ENCODE measurements around the gene CACNA1B.

The CACNA1B gene

DNA sequence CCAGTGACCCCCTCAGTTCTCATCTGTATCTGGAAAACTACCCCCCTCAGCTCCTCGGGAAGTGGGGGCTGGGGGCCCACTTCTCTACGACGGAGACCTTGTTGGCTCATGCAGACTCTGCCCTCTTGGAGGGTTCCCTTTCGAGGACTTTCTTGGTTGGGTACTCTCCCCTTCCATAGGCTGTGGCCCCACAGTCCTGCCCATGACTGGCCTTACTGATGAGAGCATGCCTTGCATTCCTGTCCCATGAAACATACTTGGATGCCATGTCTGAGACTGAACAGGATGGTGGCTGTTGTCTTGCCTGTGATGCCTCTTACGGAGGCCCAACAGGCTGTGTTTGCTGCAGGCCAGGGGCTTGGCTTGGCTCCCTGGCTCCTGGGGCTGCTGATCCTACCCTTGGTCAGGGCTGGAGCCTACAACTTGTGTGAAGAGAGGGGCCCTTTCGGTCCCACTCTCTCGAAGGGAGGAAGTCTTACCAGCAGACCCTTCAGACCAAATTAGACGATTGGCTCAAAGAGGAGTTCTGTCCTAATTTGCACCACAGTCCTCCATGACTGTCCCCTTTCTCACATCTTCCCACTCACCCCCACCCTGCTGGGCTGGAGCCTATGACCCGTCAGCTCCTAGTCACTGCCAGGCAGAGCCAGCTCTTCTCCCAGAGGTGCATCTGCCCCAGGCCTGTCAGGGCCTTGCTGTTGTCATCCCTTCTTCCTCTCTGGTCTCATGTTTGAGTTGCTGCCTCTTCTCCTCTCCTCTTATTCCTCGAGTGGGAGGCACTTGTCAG is 109.9 kb downstream of the CACNA1B start:
- H3K4me3 ChIP-seq (ENCODE audit: low read depth, low read length): no peak overlapping the region
- DNase-seq (ENCODE audit: low read depth): no peak
- TF ChIP-seq, protein P1, sequence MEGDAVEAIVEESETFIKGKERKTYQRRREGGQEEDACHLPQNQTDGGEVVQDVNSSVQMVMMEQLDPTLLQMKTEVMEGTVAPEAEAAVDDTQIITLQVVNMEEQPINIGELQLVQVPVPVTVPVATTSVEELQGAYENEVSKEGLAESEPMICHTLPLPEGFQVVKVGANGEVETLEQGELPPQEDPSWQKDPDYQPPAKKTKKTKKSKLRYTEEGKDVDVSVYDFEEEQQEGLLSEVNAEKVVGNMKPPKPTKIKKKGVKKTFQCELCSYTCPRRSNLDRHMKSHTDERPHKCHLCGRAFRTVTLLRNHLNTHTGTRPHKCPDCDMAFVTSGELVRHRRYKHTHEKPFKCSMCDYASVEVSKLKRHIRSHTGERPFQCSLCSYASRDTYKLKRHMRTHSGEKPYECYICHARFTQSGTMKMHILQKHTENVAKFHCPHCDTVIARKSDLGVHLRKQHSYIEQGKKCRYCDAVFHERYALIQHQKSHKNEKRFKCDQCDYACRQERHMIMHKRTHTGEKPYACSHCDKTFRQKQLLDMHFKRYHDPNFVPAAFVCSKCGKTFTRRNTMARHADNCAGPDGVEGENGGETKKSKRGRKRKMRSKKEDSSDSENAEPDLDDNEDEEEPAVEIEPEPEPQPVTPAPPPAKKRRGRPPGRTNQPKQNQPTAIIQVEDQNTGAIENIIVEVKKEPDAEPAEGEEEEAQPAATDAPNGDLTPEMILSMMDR (conservative IDR thresholded peaks at IDR 0.05; ENCODE audit: low read depth, low read length): no peak

DNA sequence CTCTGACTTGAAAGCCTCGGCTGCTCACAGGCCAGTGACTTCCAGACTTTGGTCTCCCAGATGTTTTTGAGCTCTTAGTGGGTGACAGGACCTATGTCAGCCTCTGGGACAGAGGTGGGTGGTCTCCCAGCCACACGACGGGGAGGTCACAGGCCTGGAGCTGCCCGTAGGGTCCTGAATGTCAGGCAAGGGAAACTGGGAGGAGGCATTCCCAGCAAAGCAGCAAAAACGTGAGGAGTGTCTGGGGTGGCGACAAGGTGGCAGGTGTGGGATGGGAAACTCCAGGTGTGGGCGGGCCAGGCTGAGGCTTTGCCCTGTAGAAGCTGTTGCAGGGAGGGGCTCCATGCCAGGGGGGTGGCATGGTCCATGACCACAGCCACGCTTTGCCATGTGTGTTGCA is 110.5 kb downstream of the CACNA1B start:
- H3K4me3 ChIP-seq (ENCODE audit: low read depth, low read length): no peak overlapping the region
- TF ChIP-seq, protein P1 (conservative IDR thresholded peaks at IDR 0.05; ENCODE audit: low read depth, low read length): no peak
- no peak for DNase-seq (ENCODE audit: low read depth)

DNA sequence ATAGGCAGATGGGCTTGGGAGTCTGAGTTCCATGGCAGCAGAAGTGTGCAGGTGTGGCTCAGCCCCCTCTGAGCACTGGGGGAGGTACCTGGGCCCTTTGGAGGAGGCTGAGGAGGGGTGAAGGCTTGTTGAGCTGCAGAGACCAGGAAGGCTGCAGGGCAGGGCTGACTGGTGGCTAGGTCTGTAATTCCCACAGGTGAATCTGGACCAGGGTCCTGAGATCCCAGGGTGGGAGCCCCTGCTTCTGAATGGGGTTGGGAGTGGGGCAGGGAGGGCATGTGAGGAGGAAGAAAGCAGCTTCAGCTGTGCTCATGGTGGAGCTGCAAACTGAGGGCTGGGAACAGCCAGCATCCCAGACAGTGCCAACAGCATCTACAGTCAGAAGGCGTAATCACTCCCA is 111.1 kb downstream of the CACNA1B start:
- H3K4me3 ChIP-seq (ENCODE audit: low read depth, low read length): no peak overlapping the region
- TF ChIP-seq, protein P1 (conservative IDR thresholded peaks at IDR 0.05; ENCODE audit: low read depth, low read length): no peak
- DNase-seq (ENCODE audit: low read depth): no peak

DNA sequence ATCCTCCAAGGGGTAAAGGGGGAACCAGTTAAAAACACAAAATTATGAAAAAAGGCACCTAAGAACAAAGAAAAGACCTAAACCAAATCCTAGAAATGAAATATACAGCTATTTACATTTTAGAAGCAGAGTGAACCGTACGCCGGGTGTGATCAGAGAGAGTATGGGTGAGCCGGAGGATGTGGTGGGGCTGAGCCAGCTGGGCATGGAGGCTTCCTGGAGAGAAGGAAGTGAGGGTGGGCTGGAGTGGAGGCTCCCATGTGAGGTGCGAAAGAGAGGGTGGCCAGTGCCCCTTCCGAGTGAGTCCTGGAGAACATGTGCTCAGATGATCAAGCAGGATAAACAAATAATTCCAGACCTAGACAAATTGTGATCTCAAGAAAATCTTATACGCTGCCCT is 111.6 kb downstream of the CACNA1B start:
- H3K4me3 ChIP-seq (ENCODE audit: low read depth, low read length): no peak overlapping the region
- TF ChIP-seq, protein P1 (conservative IDR thresholded peaks at IDR 0.05; ENCODE audit: low read depth, low read length): no peak
- no peak for DNase-seq (ENCODE audit: low read depth)

DNA sequence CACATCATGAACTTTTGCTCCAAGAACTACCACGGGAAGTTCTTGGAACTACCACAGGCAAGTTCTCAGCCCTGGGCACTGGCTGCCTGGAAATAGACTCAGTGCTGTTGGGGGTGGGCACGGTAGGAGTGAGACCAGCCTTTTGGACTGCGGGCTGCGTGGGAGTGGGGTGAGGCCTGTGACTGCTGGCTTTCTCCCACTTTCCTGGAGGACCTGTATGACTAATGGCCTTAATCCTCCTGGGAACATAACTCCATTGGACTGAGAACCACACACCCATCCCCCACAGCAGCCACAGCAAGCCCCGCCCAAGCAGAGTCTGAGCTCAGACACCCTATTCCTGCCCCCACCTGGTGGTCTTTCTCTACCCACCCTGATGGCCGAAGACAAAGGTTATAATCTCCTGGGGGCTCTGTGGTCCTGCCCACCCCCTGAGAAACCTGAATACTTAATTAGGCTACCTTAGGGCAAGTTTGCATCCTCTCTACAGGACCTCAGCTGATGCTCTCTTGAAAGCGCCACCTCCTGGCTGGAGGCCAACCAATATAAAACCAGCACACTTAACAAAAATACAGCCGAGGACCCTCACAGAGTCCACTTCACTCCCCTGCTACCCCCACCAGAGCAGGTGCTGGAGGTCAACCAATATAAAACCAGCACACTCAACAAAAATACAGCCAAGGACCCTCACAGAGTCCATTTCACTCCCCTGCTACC is 112.6 kb downstream of the CACNA1B start:
- DNase-seq (ENCODE audit: low read depth): no peak
- TF ChIP-seq, protein P1 (conservative IDR thresholded peaks at IDR 0.05; ENCODE audit: low read depth, low read length): no peak
- no peak overlapping the region for H3K4me3 ChIP-seq (ENCODE audit: low read depth, low read length)

DNA sequence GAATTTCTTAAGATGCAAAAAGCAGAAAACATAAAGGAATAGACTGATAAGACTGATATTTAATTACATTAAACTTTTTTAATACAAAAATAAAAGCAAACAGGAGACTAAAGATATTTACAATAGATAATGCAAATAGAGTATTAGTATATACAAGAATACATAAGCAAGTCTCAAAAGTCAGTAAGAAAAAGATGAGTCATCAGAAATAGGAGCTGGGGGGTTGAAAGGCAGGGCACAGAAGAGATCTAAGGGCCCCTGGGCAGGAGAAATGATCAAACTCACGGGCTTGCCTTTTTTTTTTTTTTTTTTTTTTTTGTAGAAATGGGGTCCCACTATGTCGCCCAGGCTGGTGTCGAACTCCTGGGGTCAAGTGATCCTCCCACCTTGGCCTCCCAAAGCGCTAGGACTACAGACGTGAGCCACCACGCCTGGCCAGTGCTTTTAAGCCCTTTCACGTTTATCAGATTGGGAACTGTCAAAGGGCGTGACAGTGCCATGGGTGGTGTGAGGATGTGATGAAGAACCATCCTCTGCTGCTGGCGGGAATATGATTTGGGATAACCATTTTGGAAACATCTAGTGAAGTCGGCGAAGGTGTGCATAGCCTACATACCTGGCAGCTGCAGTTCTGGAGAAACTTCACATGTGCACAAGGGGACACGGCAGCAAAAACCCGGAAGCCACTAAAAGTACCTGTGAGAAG is 126.1 kb downstream of the CACNA1B start:
- no peak for DNase-seq (ENCODE audit: low read depth)
- TF ChIP-seq, protein P1 (conservative IDR thresholded peaks at IDR 0.05; ENCODE audit: low read depth, low read length): no peak
- no peak overlapping the region for H3K4me3 ChIP-seq (ENCODE audit: low read depth, low read length)
